GM06990 (cell line): ENCODE measurements around the gene DNAJA4.
A peak's percentile ranks its signal among the peaks of the same experiment; 100 is the strongest.

ENCODE experiments used
- DNase-seq: peaks from one replicate; pipeline ENCODE4 v3.0.0-alpha.2; 2011; ENCODE audit not compliant: insufficient read length; ENCODE audit errors: extremely low read depth
- H3K27me3 ChIP-seq: replicated peaks from 2 replicates; pipeline ENCODE4 v1.6.0; 2011; ENCODE audit warnings: low read length; ENCODE audit not compliant: control insufficient read depth, insufficient read depth
- H3K36me3 ChIP-seq: 2 replicates; pipeline ENCODE4 v1.5.1; 2011; ENCODE audit warnings: low read length; ENCODE audit not compliant: control insufficient read depth, insufficient read depth
- H3K4me3 ChIP-seq: replicated peaks from 2 replicates; pipeline ENCODE4 v1.5.1; 2011; ENCODE audit warnings: low read depth, mild to moderate bottlenecking, control low read depth, low read length
- CTCF ChIP-seq: IDR thresholded peaks from 2 replicates; pipeline ENCODE4 v1.5.1; 2011; ENCODE audit warnings: low read length, control low read depth, mild to moderate bottlenecking, inconsistent platforms; ENCODE audit not compliant: insufficient read depth, poor library complexity, severe bottlenecking

Gene DNAJA4

GRCh38 chr15:78259232-78259631 lies 5.1 kb upstream of the DNAJA4 start:
- Histone ChIP-seq H3K36me3 (no peaks in the 10 kb centered on the region), H3K4me3 (no peak overlapping the region), H3K27me3 (no peaks in the 10 kb centered on the region)
- DNase-seq: no peak
- no peak for TF ChIP-seq CTCF

GRCh38 chr15:78260489-78260888 lies 3.9 kb upstream of the DNAJA4 start:
- DNase-seq: no peak
- no peak overlapping the region for H3K4me3 ChIP-seq
- H3K36me3 ChIP-seq: no peaks in the 10 kb centered on the region
- no peak for TF ChIP-seq CTCF
- no peaks in the 10 kb centered on the region for H3K27me3 ChIP-seq

GRCh38 chr15:78261062-78261461 lies 3.3 kb upstream of the DNAJA4 start:
- no peaks in the 10 kb centered on the region for H3K36me3 ChIP-seq
- DNase-seq: no peak
- TF ChIP-seq CTCF: no peak
- H3K27me3 ChIP-seq: no peaks in the 10 kb centered on the region
- H3K4me3 ChIP-seq: no peak overlapping the region

- Histone ChIP-seq H3K36me3 (no peaks in the 10 kb centered on the region), H3K4me3 (no peak overlapping the region), H3K27me3 (no peaks in the 10 kb centered on the region)
- TF ChIP-seq CTCF: no peak
- no peak for DNase-seq
Measured at GRCh38 chr15:78263351-78263781, 996 bp upstream of the DNAJA4 start.

- Histone ChIP-seq H3K27me3 (no peaks in the 10 kb centered on the region), H3K36me3 (no peaks in the 10 kb centered on the region), H3K4me3 (peak overlapping the region; percentile 34; the same call in 1 of the 2 replicates)
- no peak for TF ChIP-seq CTCF
- DNase-seq: no peak
Measured at GRCh38 chr15:78263907-78264303, 457 bp upstream of the DNAJA4 start.

GRCh38 chr15:78265137-78265460 lies 737 bp downstream of the DNAJA4 start:
- no peaks in the 10 kb centered on the region for H3K36me3 ChIP-seq
- H3K27me3 ChIP-seq: no peaks in the 10 kb centered on the region
- no peak for DNase-seq
- TF ChIP-seq CTCF: no peak
- H3K4me3 ChIP-seq: peak overlapping the region; percentile 59
